Heart left ventricle (tissue), 16 donors: ENCODE results near the gene OR7A10. TPM values are rescaled to one million over a fixed set of nuclear protein-coding genes. Genes with fewer than 3 reads are reported as not detected.

Experiments used
- ATAC-seq, 4 donors: fragments of 200-7000 bp; cut with Tn5 transposase; one replicate each; pipeline ENCODE4 v1.9.1; 2020 to 2022; ENCODE audit warnings: moderate library complexity in 4 of 4, mild to moderate bottlenecking in 3 of 4, moderate number of reproducible peaks in 1 of 4
- DNase-seq, 5 donors: peaks; one replicate each; pipeline ENCODE4 v3.0.0-alpha.2; 2020
- H3K27ac ChIP-seq, 12 donors: fragments of 200-600 bp; sonication (generic) in 4 of 12; one replicate each; pipeline versions ENCODE4 v1.5.0 to v1.8.0; 2016 to 2022; ENCODE audit warnings: mild to moderate bottlenecking in 2 of 12
- H3K27me3 ChIP-seq, 9 donors: fragments of 200-600 bp; sonication (generic) in 2 of 9; one replicate each; pipeline versions ENCODE4 v1.5.1 to v1.8.0; 2016 to 2022; ENCODE audit warnings: mild to moderate bottlenecking in 3 of 9
- H3K36me3 ChIP-seq, 9 donors: fragments of 200-600 bp; sonication (generic) in 2 of 9; one replicate each; pipeline versions ENCODE4 v1.5.0 to v1.8.0; 2018 to 2022; ENCODE audit warnings: mild to moderate bottlenecking in 2 of 9
- H3K4me1 ChIP-seq, 12 donors: fragments of 200-600 bp; sonication (generic) in 4 of 12; one replicate each; pipeline versions ENCODE4 v1.5.0 to v1.8.0; 2016 to 2022; ENCODE audit warnings: mild to moderate bottlenecking in 3 of 12
- H3K4me3 ChIP-seq, 12 donors: fragments of 200-600 bp; sonication (generic) in 4 of 12; one replicate each; pipeline versions ENCODE4 v1.5.0 to v1.8.0; 2017 to 2022; ENCODE audit warnings: mild to moderate bottlenecking in 9 of 12, moderate library complexity in 4 of 12
- H3K9me3 ChIP-seq, 12 donors: fragments of 200-600 bp; sonication (generic) in 4 of 12; one replicate each; pipeline versions ENCODE4 v1.5.0 to v1.8.0; 2016 to 2022; ENCODE audit warnings: mild to moderate bottlenecking in 1 of 12
- POLR2A ChIP-seq, 2 donors: fragments of 450-650 bp; IDR thresholded peaks; one replicate each; pipeline ENCODE4 v1.6.1; 2017; ENCODE audit warnings: antibody characterized with exemption in 2 of 2, mild to moderate bottlenecking in 2 of 2, moderate library complexity in 2 of 2
- WGBS, 4 donors: extraction: QIAGEN DNeasy Blood & Tissue Kit in 2 of 4; methylation state at CpG; one replicate each; pipeline versions ENCODE4 v1.1.5 to v1.1.7; 2013 to 2018; 5-methylcytosine and 5-hydroxymethylcytosine counted together
- intact Hi-C, 10 donors: fragments of 100-400 bp; cut with DNase I; formaldehyde crosslinking; loops; one replicate each; pipeline versions ENCODE4 v1.11.1 to v1.14.2; 2022
- polyA plus RNA-seq, 2 donors: library from polyadenylated mRNA; stranded (reverse); fragments of 200-250 nt; gene quantifications; one replicate each; pipeline ENCODE4 v1.2.3, GENCODE V29; 2013
- total RNA-seq, 9 donors: library from RNA; depleted of rRNA in 2 of 9; stranded (reverse); fragments of >200 nt in 2 of 9; fragmentation: NEBNext Ultra II Directional in 3 of 9; extraction: Animal tissue kit (Norgen Biotek cat#: 25700) in 3 of 9; gene quantifications; one replicate each; pipeline versions ENCODE4 v1.1.0 to v1.2.4, GENCODE V29; 2016 to 2023
- TF ChIP-seq, protein P1 (sequence below), 12 donors: fragments of 200-600 bp; sonication (generic) in 4 of 12; IDR thresholded peaks; one replicate each; pipeline versions ENCODE4 v1.5.0 to v1.8.0; 2018 to 2022; ENCODE audit warnings: antibody characterized with exemption in 12 of 12, mild to moderate bottlenecking in 5 of 12
- donor health status: ischemic (EF 13 %, LVEDD 7.1; RV severe dilation, severe dysfunction).
- donor health status: healthy with polysubstance abuse.
- donor health status: DM: no; HTN: yes; CAD: no.
- donor health status: DM: no; HTN: no; CAD: no.
- donor health status: ischemic (EF 25% LVEDD 6.9; RV normal size, moderate dysfunction).
- donor health status: ischemic (EF 25% LVEDD 5.7; RV mildly dilated, moderate dysfunction).
- donor health status: healthy.
- donor health status: DM: yes; HTN: yes; CAD: no.
- donor health status: ischemic (EF 35%, LVEDD 5.7; RV mildly dilated, moderate dysfunction).
- donor health status: nonischemic (EF 11% LVEDD 7.7; RV severe dilation, severe dysfunction).
- donor health status: DM: yes; HTN: yes; CAD: no.
- donor health status: PGD.
- donor health status: ischemic (EF 29% LVEDD 5.4; RV normal size, mild dysfunction).
- donor health status: nonischemic (EF 23%, LVEDD 6.1; RV moderate dilation, normal function).

OR7A10 gene
- total and polyA plus RNA-seq, 11 donors: not detected

DNA sequence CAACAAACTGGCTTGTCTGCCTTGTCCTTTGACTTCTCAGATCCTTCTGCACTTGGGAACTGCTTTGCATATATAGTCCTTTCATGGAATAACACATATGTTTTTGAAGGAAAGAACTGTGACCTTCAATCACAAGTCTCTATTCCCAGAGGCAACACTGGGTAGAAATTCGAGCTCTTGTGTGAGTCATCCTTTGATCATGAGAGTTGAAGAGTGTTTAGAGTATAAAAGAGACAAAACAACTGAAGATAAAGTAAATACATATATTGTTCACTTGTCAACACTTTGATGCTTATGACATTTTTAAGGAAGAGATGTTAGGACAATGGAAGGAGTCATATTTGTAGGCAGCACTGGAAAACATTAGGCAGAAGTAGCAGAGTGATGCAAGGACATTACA is 8.5 kb downstream of the OR7A10 start:
- Histone ChIP-seq H3K27me3 (peaks cover 0 to 6% (median 0%) of the 10 kb centered on the region in 9 donors), H3K4me1 (no peaks in the 10 kb centered on the region), H3K4me3 (no peak overlapping the region), H3K9me3 (peaks cover 0 to 9% (median 0%) of the 10 kb centered on the region in 12 donors), H3K36me3 (no peaks in the 10 kb centered on the region), H3K27ac (no peak overlapping the region)
- TF ChIP-seq, protein P1, sequence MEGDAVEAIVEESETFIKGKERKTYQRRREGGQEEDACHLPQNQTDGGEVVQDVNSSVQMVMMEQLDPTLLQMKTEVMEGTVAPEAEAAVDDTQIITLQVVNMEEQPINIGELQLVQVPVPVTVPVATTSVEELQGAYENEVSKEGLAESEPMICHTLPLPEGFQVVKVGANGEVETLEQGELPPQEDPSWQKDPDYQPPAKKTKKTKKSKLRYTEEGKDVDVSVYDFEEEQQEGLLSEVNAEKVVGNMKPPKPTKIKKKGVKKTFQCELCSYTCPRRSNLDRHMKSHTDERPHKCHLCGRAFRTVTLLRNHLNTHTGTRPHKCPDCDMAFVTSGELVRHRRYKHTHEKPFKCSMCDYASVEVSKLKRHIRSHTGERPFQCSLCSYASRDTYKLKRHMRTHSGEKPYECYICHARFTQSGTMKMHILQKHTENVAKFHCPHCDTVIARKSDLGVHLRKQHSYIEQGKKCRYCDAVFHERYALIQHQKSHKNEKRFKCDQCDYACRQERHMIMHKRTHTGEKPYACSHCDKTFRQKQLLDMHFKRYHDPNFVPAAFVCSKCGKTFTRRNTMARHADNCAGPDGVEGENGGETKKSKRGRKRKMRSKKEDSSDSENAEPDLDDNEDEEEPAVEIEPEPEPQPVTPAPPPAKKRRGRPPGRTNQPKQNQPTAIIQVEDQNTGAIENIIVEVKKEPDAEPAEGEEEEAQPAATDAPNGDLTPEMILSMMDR (IDR thresholded peaks at IDR 0.05): no peak
- TF ChIP-seq POLR2A (IDR thresholded peaks at IDR 0.05): no peak
- intact Hi-C loops: no loop called here
- WGBS, 4 donors: 20 to 37% (median 31%) methylated on average over 1 of the region's 1 CpG
- no peak for DNase-seq
- ATAC-seq: no peak

DNA sequence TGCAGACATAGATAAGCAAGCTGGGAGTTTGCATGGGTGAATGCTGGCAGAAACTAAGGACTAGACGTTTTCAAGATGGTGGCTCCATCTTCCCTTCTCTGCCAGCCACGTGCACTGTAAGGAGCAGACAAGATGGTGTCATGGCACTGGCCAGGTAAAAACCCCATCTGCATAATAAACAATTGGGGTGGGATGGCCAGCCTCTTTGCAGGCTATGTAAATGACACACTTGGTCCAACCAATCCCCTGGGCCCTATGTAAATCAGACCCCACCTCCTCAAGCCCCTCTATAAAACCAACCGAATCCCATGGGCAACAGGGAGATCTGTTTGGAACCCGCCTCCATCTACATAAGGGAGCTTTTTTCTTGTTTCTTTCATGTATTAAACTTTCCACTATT is 11.3 kb downstream of the OR7A10 start:
- H3K4me3 ChIP-seq: no peak overlapping the region
- no peaks in the 10 kb centered on the region for H3K36me3 ChIP-seq
- ATAC-seq (no peak), DNase-seq (no peak)
- WGBS, 4 donors: 64 to 76% (median 67%) methylated on average over 4 of the region's 4 CpGs
- no peak overlapping the region for H3K27ac ChIP-seq
- intact Hi-C loops: no loop called here
- H3K4me1 ChIP-seq: no peaks in the 10 kb centered on the region
- H3K27me3 ChIP-seq: peaks cover 0 to 6% (median 0%) of the 10 kb centered on the region in 9 donors
- H3K9me3 ChIP-seq: peaks cover 0 to 9% (median 0%) of the 10 kb centered on the region in 12 donors
- TF ChIP-seq, protein P1 (IDR thresholded peaks at IDR 0.05): no peak
- no peak for TF ChIP-seq POLR2A (IDR thresholded peaks at IDR 0.05)

- H3K4me3 ChIP-seq: no peak within 1 kb of the TSS
- H3K9me3 ChIP-seq: peaks cover 0 to 9% (median 0%) of the 10 kb centered on the region in 12 donors
- DNase-seq (no peak), ATAC-seq (peak in 2 of 4 donors; percentile 32 to 45)
- no peaks in the 10 kb centered on the region for H3K36me3 ChIP-seq
- TF ChIP-seq, protein P1 (IDR thresholded peaks at IDR 0.05): no peak
- TF ChIP-seq POLR2A (IDR thresholded peaks at IDR 0.05): no peak
- peak within 1 kb of the TSS in 4 of 12 donors; percentile 16 to 55 (median 23) for H3K27ac ChIP-seq
- peaks cover 0 to 6% (median 0%) of the 10 kb centered on the region in 9 donors for H3K27me3 ChIP-seq
- 8 to 16% (median 11%) methylated on average over 1 of the region's 1 CpG for WGBS, 4 donors
- no peaks in the 10 kb centered on the region for H3K4me1 ChIP-seq
- intact Hi-C loops: no loop called here
These were observed 13.7 kb downstream of the OR7A10 start, which contains the start of the genes OR7A5 and OR7C1 for GRCh38 chr19:14835011-14835410. OR7A5 (minus strand) TSS chr19:14835185; CDS start chr19:14828241, 6,944 bp downstream. OR7C1 (minus strand) TSS chr19:14835185; CDS start chr19:14800136, 35,049 bp downstream.

GRCh38 chr19:14830702-14831101 is 18.0 kb downstream of the OR7A10 start:
- Histone ChIP-seq H3K4me3 (no peak overlapping the region), H3K9me3 (no peaks in the 10 kb centered on the region), H3K36me3 (no peaks in the 10 kb centered on the region), H3K27ac (no peak overlapping the region), H3K27me3 (peaks cover 0 to 9% (median 0%) of the 10 kb centered on the region in 9 donors), H3K4me1 (no peaks in the 10 kb centered on the region)
- DNase-seq (no peak), ATAC-seq (no peak)
- intact Hi-C loops: no loop called here
- TF ChIP-seq POLR2A (IDR thresholded peaks at IDR 0.05): no peak
- TF ChIP-seq, protein P1 (IDR thresholded peaks at IDR 0.05): no peak
- WGBS, 4 donors: 21 to 40% (median 36%) methylated on average over 4 of the region's 4 CpGs
